Liver (tissue), 3 donors: ENCODE data around the gene NFATC1.

Source experiments
- CTCF ChIP-seq: fragments of 150-350 bp; IDR thresholded peaks from 2 replicates; pipeline ENCODE4 v1.5.1; 2017; ENCODE audit warnings: improper control_type of control experiment, low read depth, low read length; ENCODE audit not compliant: missing input control
- EGR1 ChIP-seq, 2 donors: IDR thresholded peaks; 2 replicates each; pipeline ENCODE4 v1.6.1; 2016 to 2018; ENCODE audit warnings: antibody characterized with exemption in 2 of 2, low read depth in 2 of 2
- FOXA1 ChIP-seq: IDR thresholded peaks from 2 replicates; pipeline ENCODE4 v1.6.1; 2016; ENCODE audit warnings: antibody characterized with exemption
- GABPA ChIP-seq, 2 donors: IDR thresholded peaks in 1 of 2; conservative IDR thresholded peaks in 1 of 2; 2 replicates each; pipeline ENCODE4 v1.6.1; 2016; ENCODE audit warnings: antibody characterized with exemption in 2 of 2, mild to moderate bottlenecking in 1 of 2, moderate library complexity in 1 of 2
- HNF4G ChIP-seq: IDR thresholded peaks from 2 replicates; pipeline ENCODE4 v1.6.1; 2016; ENCODE audit warnings: antibody characterized with exemption
- MAX ChIP-seq: IDR thresholded peaks from 2 replicates; pipeline ENCODE4 v1.6.1; 2016; ENCODE audit warnings: antibody characterized with exemption
- REST ChIP-seq: IDR thresholded peaks from 2 replicates; pipeline ENCODE4 v1.6.1; 2016; ENCODE audit warnings: antibody characterized with exemption, mild to moderate bottlenecking
- RXRA ChIP-seq, 2 donors: IDR thresholded peaks; 2 replicates each; pipeline ENCODE4 v1.6.1; 2017 to 2018; ENCODE audit warnings: antibody characterized with exemption in 2 of 2, mild to moderate bottlenecking in 1 of 2
- SP1 ChIP-seq: IDR thresholded peaks from 2 replicates; pipeline ENCODE4 v1.6.1; 2018; ENCODE audit warnings: antibody characterized with exemption, mild to moderate bottlenecking
- TAF1 ChIP-seq: conservative IDR thresholded peaks from 2 replicates; pipeline ENCODE4 v1.6.1; 2016; ENCODE audit warnings: antibody characterized with exemption, mild to moderate bottlenecking
- YY1 ChIP-seq: IDR thresholded peaks from 2 replicates; pipeline ENCODE4 v1.6.1; 2016; ENCODE audit warnings: antibody characterized with exemption, mild to moderate bottlenecking
- ZBTB33 ChIP-seq: IDR thresholded peaks from 2 replicates; pipeline ENCODE4 v1.6.1; 2016; ENCODE audit warnings: antibody characterized with exemption
- donor health status: healthy.
- donor health status: healthy.

- TF ChIP-seq CTCF (no peak), ZBTB33 (no peak), HNF4G (no peak), RXRA (IDR thresholded peaks at IDR 0.05) (no peak), SP1 (no peak), REST (no peak), TAF1 (no peak), FOXA1 (no peak), GABPA (IDR thresholded peaks at IDR 0.05 in 1 of 2, conservative IDR thresholded peaks at IDR 0.05 in 1 of 2) (no peak), YY1 (no peak), MAX (no peak), EGR1 (IDR thresholded peaks at IDR 0.05; ENCODE audit: low read depth in 2 of 2) (no peak)
These were observed 148.2 kb downstream of the NFATC1 start for GRCh38 chr18:79543861-79544385.
